Esophagus muscularis mucosa (tissue), 4 donors: Measurements from ENCODE around the gene FGFBP2. TPM values are rescaled to one million over a fixed set of nuclear protein-coding genes. Genes with fewer than 3 reads are reported as not detected.

Source experiments
- DNase-seq: peaks from one replicate; pipeline ENCODE4 v3.0.0-alpha.2; 2017; ENCODE audit errors: extremely low spot score
- H3K27ac ChIP-seq, 4 donors: fragments of 200-600 bp; sonication (generic); replicated peaks in 1 of 4; 1 replicate in 3 of 4; 2 replicates in 1 of 4; pipeline ENCODE4 v1.5.1; 2016 to 2019; ENCODE audit warnings: mild to moderate bottlenecking in 1 of 4
- H3K27me3 ChIP-seq, 4 donors: fragments of 200-600 bp; sonication (generic); one replicate each; pipeline versions ENCODE4 v1.5.1 to v1.6.0; 2016 to 2019
- H3K36me3 ChIP-seq, 4 donors: fragments of 200-600 bp; sonication (generic); one replicate each; pipeline ENCODE4 v1.5.1; 2016 to 2019
- H3K4me1 ChIP-seq, 4 donors: fragments of 200-600 bp; sonication (generic); one replicate each; pipeline ENCODE4 v1.5.1; 2016 to 2019
- H3K4me3 ChIP-seq, 4 donors: fragments of 200-600 bp; sonication (generic); 1 replicate in 2 of 4; 2 replicates in 2 of 4; pipeline ENCODE4 v1.5.1; 2016 to 2019; ENCODE audit warnings: mild to moderate bottlenecking in 4 of 4, moderate library complexity in 1 of 4
- H3K9me3 ChIP-seq, 4 donors: fragments of 200-600 bp; sonication (generic); 1 replicate in 3 of 4; 2 replicates in 1 of 4; pipeline ENCODE4 v1.5.1; 2016 to 2019
- EP300 ChIP-seq: sonication (generic); formaldehyde crosslinking; IDR thresholded peaks from one replicate; pipeline ENCODE4 v1.6.1; 2017; ENCODE audit warnings: antibody characterized with exemption
- POLR2A ChIP-seq: fragments of 450-650 bp; IDR thresholded peaks from one replicate; pipeline ENCODE4 v1.6.1; 2017; ENCODE audit warnings: antibody characterized with exemption, moderate library complexity, mild to moderate bottlenecking, low read depth
- POLR2AphosphoS5 ChIP-seq, 2 donors: sonication (generic); formaldehyde crosslinking; IDR thresholded peaks; one replicate each; pipeline ENCODE4 v1.6.1; 2017; ENCODE audit warnings: antibody characterized with exemption in 2 of 2
- WGBS: methylation state at CpG from one replicate; pipeline ENCODE4 v1.1.5; 2018; 5-methylcytosine and 5-hydroxymethylcytosine counted together
- intact Hi-C: fragments of 100-400 bp; cut with DNase I; formaldehyde crosslinking; loops from one replicate; pipeline ENCODE4 v1.15.1; 2023
- total RNA-seq, 4 donors: library from RNA; depleted of rRNA; stranded (reverse); fragments of >200 nt; gene quantifications; one replicate each; pipeline versions ENCODE4 v1.1.0 to v1.2.1, GENCODE V29; 2016
- TF ChIP-seq, protein P1 (sequence below), 3 experiments: fragments of 200-600 bp in 2 of 3; fragments of 450-650 bp in 1 of 3; sonication (generic) in 2 of 3; IDR thresholded peaks; one replicate each; pipeline ENCODE4 v1.5.1; 2017 to 2019; ENCODE audit warnings: antibody characterized with exemption in 3 of 3, mild to moderate bottlenecking in 2 of 3, moderate library complexity in 1 of 3

FGFBP2 gene
- total RNA-seq, 4 donors from 2014 or later: 2.8 to 6.7 (median 6.0) TPM

- no peak overlapping the region for H3K27ac ChIP-seq
- no peaks in the 10 kb centered on the region for H3K9me3 ChIP-seq
- H3K36me3 ChIP-seq: peaks cover 0 to 14% (median 0%) of the 10 kb centered on the region in 4 donors
- TF ChIP-seq EP300 (no peak), POLR2AphosphoS5 (IDR thresholded peaks at IDR 0.05) (no peak), POLR2A (no peak)
- TF ChIP-seq, protein P1, sequence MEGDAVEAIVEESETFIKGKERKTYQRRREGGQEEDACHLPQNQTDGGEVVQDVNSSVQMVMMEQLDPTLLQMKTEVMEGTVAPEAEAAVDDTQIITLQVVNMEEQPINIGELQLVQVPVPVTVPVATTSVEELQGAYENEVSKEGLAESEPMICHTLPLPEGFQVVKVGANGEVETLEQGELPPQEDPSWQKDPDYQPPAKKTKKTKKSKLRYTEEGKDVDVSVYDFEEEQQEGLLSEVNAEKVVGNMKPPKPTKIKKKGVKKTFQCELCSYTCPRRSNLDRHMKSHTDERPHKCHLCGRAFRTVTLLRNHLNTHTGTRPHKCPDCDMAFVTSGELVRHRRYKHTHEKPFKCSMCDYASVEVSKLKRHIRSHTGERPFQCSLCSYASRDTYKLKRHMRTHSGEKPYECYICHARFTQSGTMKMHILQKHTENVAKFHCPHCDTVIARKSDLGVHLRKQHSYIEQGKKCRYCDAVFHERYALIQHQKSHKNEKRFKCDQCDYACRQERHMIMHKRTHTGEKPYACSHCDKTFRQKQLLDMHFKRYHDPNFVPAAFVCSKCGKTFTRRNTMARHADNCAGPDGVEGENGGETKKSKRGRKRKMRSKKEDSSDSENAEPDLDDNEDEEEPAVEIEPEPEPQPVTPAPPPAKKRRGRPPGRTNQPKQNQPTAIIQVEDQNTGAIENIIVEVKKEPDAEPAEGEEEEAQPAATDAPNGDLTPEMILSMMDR (IDR thresholded peaks at IDR 0.05): no peak
- H3K4me1 ChIP-seq: no peaks in the 10 kb centered on the region
- intact Hi-C loops: no loop called here
- no peak for DNase-seq
- no peaks in the 10 kb centered on the region for H3K27me3 ChIP-seq
- H3K4me3 ChIP-seq: no peak overlapping the region
- WGBS: 93% methylated on average over 8 of the region's 8 CpGs
Measured at GRCh38 chr4:15982842-15983524, 20.0 kb upstream of the FGFBP2 start.

- Histone ChIP-seq H3K36me3 (no peaks in the 10 kb centered on the region), H3K9me3 (no peaks in the 10 kb centered on the region), H3K27me3 (no peaks in the 10 kb centered on the region), H3K4me1 (no peaks in the 10 kb centered on the region), H3K27ac (no peak overlapping the region), H3K4me3 (no peak overlapping the region)
- 79% methylated on average over 4 of the region's 7 CpGs for whole genome bisulfite sequencing
- no peak for DNase-seq
- TF ChIP-seq, protein P1 (IDR thresholded peaks at IDR 0.05): no peak
- TF ChIP-seq POLR2A: no peak
- no peak for TF ChIP-seq POLR2AphosphoS5 (IDR thresholded peaks at IDR 0.05)
- TF ChIP-seq EP300: no peak
- intact Hi-C loops: no loop called here
Measured at GRCh38 chr4:15976456-15977447, 13.8 kb upstream of the FGFBP2 start.

DNA sequence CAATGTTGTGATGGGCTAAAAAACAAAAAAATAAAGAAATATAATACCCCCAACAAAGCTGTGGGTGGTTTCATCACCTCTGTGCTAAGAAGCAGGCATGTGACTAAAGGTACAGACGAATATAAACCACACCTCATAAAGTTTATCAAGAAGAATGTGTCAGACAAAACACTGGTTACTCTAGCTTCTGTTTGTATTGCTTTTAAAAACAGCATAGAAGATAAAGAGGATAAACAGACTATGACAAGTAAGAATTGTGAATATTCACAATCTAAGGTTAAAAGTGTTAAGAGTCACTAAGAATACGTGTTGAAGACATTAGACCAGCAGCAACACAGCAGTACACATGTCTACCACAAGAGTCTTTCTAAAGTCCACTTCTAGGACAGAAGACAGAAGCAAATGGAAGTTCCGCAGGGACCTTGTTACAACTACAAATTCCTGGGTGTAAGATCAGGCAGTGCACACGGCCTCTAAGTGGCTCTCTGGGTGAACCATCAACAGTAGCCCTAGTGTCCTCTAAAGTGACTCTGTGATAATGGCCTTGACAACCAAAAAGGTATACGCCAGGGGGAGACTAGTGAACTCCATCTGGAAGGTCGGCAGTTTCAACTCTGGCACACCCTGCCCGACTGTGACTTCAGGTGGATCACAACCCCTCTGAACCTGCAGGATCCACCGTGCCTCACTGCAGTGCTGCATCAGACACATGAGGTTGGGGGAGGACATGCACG is 8.3 kb upstream of the FGFBP2 start:
- H3K36me3 ChIP-seq: no peaks in the 10 kb centered on the region
- no peak for DNase-seq
- no peaks in the 10 kb centered on the region for H3K4me1 ChIP-seq
- WGBS: 83% methylated on average over 9 of the region's 9 CpGs
- intact Hi-C loops: no loop called here
- no peak overlapping the region for H3K4me3 ChIP-seq
- TF ChIP-seq, protein P1 (IDR thresholded peaks at IDR 0.05): no peak
- TF ChIP-seq POLR2A: no peak
- TF ChIP-seq POLR2AphosphoS5 (IDR thresholded peaks at IDR 0.05): no peak
- no peak for TF ChIP-seq EP300
- peaks cover 0 to 5% (median under 1%) of the 10 kb centered on the region in 4 donors for H3K9me3 ChIP-seq
- H3K27me3 ChIP-seq: no peaks in the 10 kb centered on the region
- no peak overlapping the region for H3K27ac ChIP-seq

DNA sequence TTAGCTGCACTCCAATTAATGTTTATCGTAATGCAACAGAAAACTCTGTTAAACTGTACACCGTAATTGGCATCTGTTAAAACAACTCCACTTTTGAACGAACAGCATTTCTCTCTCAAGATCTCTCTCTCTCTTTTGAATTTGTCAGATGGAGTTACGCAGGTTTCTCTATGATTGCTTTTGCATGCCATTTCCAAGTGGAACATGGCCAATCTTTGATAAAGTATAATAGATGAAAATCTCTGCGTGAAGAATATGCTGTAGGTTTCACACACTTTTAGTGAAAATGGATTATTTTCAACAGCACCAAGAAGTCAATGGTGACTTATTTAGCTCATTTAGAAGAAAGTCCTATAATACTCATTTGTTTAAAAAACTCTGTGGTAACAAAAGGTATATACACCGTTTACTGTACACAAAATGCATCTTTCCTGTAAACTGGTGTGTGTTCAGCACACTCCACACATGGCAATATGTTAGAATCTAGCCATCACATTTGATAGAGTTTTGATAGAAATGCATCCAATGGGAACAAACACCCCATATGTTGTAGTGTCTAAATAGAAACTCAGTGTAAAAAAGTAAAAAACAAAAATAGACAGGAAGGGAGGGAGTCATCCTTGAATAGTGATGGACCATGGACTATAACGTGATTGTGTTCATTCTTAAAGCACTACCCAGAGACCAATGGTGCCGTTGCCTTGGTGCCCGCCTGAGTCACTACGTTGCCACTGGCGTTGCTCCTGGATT is 5.8 kb upstream of the FGFBP2 start:
- WGBS: 87% methylated on average over 11 of the region's 11 CpGs
- no peaks in the 10 kb centered on the region for H3K36me3 ChIP-seq
- DNase-seq: no peak
- no peaks in the 10 kb centered on the region for H3K4me1 ChIP-seq
- TF ChIP-seq EP300 (no peak), POLR2AphosphoS5 (IDR thresholded peaks at IDR 0.05) (no peak), POLR2A (no peak)
- TF ChIP-seq, protein P1 (IDR thresholded peaks at IDR 0.05): no peak
- H3K4me3 ChIP-seq: no peak overlapping the region
- H3K27me3 ChIP-seq: no peaks in the 10 kb centered on the region
- intact Hi-C loops: no loop called here
- H3K27ac ChIP-seq: no peak overlapping the region
- H3K9me3 ChIP-seq: peaks cover 0 to 8% (median 3%) of the 10 kb centered on the region in 4 donors
